ENCODE data around the gene PON2.
"Not testable (repeated sequence)": the region's sequence is repeated elsewhere in the genome, so short reads cannot be mapped to it uniquely, and the experiment has no call there.

The PON2 gene

DNA sequence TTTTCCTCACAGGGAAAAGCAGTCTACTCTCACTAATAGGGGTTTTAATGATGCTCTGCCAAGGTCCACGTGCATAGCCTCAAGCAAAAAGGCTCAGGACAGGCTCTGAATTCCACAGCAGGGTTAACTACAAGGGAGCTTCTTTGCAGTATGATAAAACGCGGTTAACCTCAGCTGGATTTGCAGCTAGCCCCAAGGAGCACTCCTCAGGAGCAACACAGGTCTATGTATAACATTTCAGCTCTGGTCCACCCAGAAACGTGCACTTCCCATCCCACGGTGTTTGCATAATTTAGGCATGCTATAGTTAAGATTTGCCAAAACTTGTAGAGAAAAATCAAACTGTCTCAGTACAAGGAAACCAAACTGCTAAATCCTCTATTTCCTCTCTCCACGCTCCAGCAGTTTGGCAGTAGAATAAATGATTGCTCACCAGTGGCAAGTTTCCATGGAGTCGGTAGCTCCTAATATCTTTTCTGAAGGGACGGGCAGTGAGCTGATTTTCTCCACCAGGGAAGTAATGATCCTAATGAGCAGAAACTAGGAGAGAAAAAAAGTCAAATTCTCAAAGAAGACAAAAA, 37.8 kb upstream of the PON2 start:
- H3K4me1 ChIP-seq (ENCODE audit: control insufficient read depth in 2 of 2, insufficient read depth in 2 of 2, low read length in 2 of 2) = no peaks in the 10 kb centered on the region
- H3K27ac ChIP-seq (ENCODE audit: low read depth in 2 of 2, low read length in 2 of 2) = no peak overlapping the region
- H3K36me3 ChIP-seq (ENCODE audit: control insufficient read depth in 2 of 2, insufficient read depth in 2 of 2, low read length in 2 of 2) = no peaks in the 10 kb centered on the region
- no peaks in the 10 kb centered on the region for H3K9me3 ChIP-seq (ENCODE audit: control insufficient read depth in 2 of 2, low read length in 2 of 2)
- no peak overlapping the region for H3K9ac ChIP-seq (ENCODE audit: low read depth in 1 of 2, low read length in 2 of 2)
- no peaks in the 10 kb centered on the region for H3K27me3 ChIP-seq (ENCODE audit: control insufficient read depth in 2 of 2, insufficient read depth in 2 of 2, low read length in 2 of 2)
- no peak overlapping the region for H3K4me3 ChIP-seq (ENCODE audit: low read length in 2 of 2)

DNA sequence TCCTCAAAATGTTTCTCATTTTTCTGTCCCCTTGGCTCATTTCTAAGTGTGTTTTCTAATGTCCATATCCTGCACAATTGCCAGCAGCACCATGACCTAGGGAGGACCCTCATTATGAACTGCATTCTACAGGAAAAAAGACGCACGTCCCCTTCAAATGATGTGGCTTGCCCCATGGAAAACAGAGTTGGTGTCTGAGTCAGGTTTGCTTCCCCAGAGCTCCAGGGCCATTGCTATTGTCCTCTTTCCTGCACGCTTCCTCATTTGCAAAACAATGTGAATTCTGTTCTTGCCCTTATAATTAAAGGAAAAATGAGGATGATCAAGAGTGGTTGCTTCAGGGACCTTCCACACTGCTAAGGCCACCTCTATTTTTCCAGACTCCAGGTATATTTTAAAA, 36.2 kb upstream of the PON2 start:
- Histone ChIP-seq H3K9me3 (ENCODE audit: control insufficient read depth in 2 of 2, low read length in 2 of 2) (no peaks in the 10 kb centered on the region), H3K27me3 (ENCODE audit: control insufficient read depth in 2 of 2, insufficient read depth in 2 of 2, low read length in 2 of 2) (no peaks in the 10 kb centered on the region), H3K4me3 (ENCODE audit: low read length in 2 of 2) (no peak overlapping the region), H3K4me1 (ENCODE audit: control insufficient read depth in 2 of 2, insufficient read depth in 2 of 2, low read length in 2 of 2) (no peaks in the 10 kb centered on the region), H3K36me3 (ENCODE audit: control insufficient read depth in 2 of 2, insufficient read depth in 2 of 2, low read length in 2 of 2) (no peaks in the 10 kb centered on the region), H3K9ac (ENCODE audit: low read depth in 1 of 2, low read length in 2 of 2) (no peak overlapping the region), H3K27ac (ENCODE audit: low read depth in 2 of 2, low read length in 2 of 2) (no peak overlapping the region)

DNA sequence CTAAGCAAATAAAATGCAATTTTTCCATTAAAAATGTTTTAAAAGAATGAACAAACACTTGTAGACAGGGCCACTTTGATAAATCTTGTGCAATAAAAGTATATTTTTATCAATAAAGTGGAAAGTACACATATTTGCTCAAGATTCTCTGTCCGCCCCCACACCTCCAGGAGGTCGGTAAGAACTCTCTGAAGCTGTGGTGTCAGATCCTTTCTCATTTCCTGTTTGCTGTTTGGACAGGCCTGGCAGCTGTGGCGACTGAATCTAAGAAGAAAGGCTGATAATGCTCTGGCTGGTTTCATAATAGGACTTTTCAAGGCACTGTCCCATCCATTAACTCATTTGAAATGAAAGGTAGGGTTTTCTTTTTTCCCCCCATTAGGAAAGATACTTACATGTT, 35.6 kb upstream of the PON2 start:
- no peaks in the 10 kb centered on the region for H3K9me3 ChIP-seq (ENCODE audit: control insufficient read depth in 2 of 2, low read length in 2 of 2)
- H3K4me3 ChIP-seq (ENCODE audit: low read length in 2 of 2) = no peak overlapping the region
- no peak overlapping the region for H3K9ac ChIP-seq (ENCODE audit: low read depth in 1 of 2, low read length in 2 of 2)
- no peaks in the 10 kb centered on the region for H3K27me3 ChIP-seq (ENCODE audit: control insufficient read depth in 2 of 2, insufficient read depth in 2 of 2, low read length in 2 of 2)
- no peaks in the 10 kb centered on the region for H3K36me3 ChIP-seq (ENCODE audit: control insufficient read depth in 2 of 2, insufficient read depth in 2 of 2, low read length in 2 of 2)
- no peaks in the 10 kb centered on the region for H3K4me1 ChIP-seq (ENCODE audit: control insufficient read depth in 2 of 2, insufficient read depth in 2 of 2, low read length in 2 of 2)
- H3K27ac ChIP-seq (ENCODE audit: low read depth in 2 of 2, low read length in 2 of 2) = no peak overlapping the region

DNA sequence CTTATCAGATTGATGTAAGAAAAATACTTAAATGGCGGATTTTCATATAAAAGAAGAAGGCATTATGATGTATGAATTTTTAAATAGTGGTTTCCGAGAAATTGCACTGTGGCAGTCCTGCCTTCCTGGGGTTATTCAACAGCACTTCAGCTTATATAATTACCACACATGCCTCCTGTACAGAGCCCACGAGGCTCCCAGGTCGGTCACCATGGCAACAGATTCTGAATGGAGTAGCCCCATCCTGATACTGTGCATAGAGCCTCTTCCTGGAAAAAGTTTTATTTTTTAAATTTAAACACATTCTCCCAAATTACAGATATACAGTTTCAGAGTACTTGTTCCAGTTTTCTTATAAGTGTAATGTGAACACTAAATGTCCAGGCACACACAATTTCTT, 35.0 kb upstream of the PON2 start:
- Histone ChIP-seq H3K4me1 (ENCODE audit: control insufficient read depth in 2 of 2, insufficient read depth in 2 of 2, low read length in 2 of 2) (no peaks in the 10 kb centered on the region), H3K9ac (ENCODE audit: low read depth in 1 of 2, low read length in 2 of 2) (no peak overlapping the region), H3K27me3 (ENCODE audit: control insufficient read depth in 2 of 2, insufficient read depth in 2 of 2, low read length in 2 of 2) (no peaks in the 10 kb centered on the region), H3K9me3 (ENCODE audit: control insufficient read depth in 2 of 2, low read length in 2 of 2) (no peaks in the 10 kb centered on the region), H3K4me3 (ENCODE audit: low read length in 2 of 2) (no peak overlapping the region), H3K27ac (ENCODE audit: low read depth in 2 of 2, low read length in 2 of 2) (no peak overlapping the region), H3K36me3 (ENCODE audit: control insufficient read depth in 2 of 2, insufficient read depth in 2 of 2, low read length in 2 of 2) (no peaks in the 10 kb centered on the region)

DNA sequence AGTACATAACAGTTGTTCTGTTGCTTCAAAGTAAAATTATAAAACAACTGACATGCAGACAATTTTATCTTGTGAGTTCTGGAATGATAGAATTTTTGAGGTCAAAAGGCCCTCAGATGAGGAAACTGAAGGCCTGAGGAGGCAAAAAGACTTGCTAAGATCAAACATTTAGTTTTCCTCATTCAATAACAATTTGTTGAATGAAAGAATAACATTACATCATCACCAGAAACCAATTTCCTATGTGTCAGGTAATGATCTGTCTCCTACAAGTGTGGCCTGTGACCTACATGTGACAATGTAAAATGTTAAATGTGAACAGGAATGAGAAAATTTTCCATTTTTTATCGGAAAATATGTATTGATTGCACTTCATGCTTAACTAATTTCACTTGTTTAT, 34.4 kb upstream of the PON2 start:
- Histone ChIP-seq H3K36me3 (ENCODE audit: control insufficient read depth in 2 of 2, insufficient read depth in 2 of 2, low read length in 2 of 2) (no peaks in the 10 kb centered on the region), H3K9ac (ENCODE audit: low read depth in 1 of 2, low read length in 2 of 2) (no peak overlapping the region), H3K27ac (ENCODE audit: low read depth in 2 of 2, low read length in 2 of 2) (no peak overlapping the region), H3K27me3 (ENCODE audit: control insufficient read depth in 2 of 2, insufficient read depth in 2 of 2, low read length in 2 of 2) (no peaks in the 10 kb centered on the region), H3K4me1 (ENCODE audit: control insufficient read depth in 2 of 2, insufficient read depth in 2 of 2, low read length in 2 of 2) (no peaks in the 10 kb centered on the region), H3K9me3 (ENCODE audit: control insufficient read depth in 2 of 2, low read length in 2 of 2) (no peaks in the 10 kb centered on the region), H3K4me3 (ENCODE audit: low read length in 2 of 2) (no peak overlapping the region)

DNA sequence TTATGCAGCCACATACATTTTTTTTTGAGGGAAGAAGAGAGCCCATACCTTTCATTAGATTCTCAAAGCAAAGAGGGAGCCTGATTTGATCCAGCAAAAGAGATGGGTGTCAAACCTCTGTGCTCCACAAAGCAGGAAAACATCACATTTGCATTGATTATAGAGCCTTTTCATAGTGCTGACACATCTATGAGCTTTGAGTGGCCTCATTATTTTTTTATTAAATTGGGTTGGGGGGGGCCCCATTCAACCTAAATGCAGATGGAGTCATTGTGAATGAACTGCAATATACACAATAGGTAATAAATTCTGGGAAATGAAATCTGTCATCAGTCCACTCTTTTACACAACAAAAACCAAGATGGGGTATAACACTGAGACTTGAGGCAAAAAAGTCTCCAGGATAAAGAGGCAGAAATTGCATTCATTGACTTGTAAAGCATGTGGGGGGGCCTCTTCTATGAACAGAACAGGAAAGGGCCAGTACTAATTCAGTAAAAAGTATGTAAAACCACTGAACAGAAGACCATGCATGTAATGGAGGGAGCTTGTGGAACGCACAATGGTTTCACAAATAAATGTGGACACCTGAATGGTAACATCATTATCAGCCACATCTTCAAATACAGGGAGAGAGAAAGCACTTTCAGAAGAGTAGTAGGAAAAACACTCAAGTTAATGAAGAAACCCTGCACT, 33.2 kb upstream of the PON2 start:
- no peak overlapping the region for H3K4me3 ChIP-seq (ENCODE audit: low read length in 2 of 2)
- H3K4me1 ChIP-seq (ENCODE audit: control insufficient read depth in 2 of 2, insufficient read depth in 2 of 2, low read length in 2 of 2) = no peaks in the 10 kb centered on the region
- no peaks in the 10 kb centered on the region for H3K27me3 ChIP-seq (ENCODE audit: control insufficient read depth in 2 of 2, insufficient read depth in 2 of 2, low read length in 2 of 2)
- H3K36me3 ChIP-seq (ENCODE audit: control insufficient read depth in 2 of 2, insufficient read depth in 2 of 2, low read length in 2 of 2) = no peaks in the 10 kb centered on the region
- H3K9me3 ChIP-seq (ENCODE audit: control insufficient read depth in 2 of 2, low read length in 2 of 2) = no peaks in the 10 kb centered on the region
- no peak overlapping the region for H3K9ac ChIP-seq (ENCODE audit: low read depth in 1 of 2, low read length in 2 of 2)
- H3K27ac ChIP-seq (ENCODE audit: low read depth in 2 of 2, low read length in 2 of 2) = no peak overlapping the region

DNA sequence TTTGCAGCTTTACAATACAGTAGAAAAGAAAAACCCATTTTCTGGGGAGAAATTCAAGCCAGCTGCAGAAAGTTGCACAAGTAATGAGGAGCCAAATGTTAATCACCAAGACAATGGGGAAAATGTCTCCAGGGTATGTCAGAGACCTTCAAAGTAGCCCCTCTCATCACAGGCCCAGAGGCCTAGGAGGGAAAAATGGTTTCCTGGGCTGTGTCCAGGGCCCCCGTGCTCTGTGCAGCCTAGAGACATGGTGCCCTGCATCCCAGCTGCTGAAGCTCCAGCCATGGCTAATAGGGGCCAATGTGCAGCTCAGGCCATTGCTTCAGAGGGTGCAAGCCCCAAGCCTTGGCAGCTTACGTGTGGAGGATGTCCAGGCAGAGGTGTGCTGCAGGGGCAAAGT, 25.8 kb upstream of the PON2 start:
- H3K4me1 ChIP-seq (ENCODE audit: control insufficient read depth in 2 of 2, insufficient read depth in 2 of 2, low read length in 2 of 2); H3K36me3 ChIP-seq (ENCODE audit: control insufficient read depth in 2 of 2, insufficient read depth in 2 of 2, low read length in 2 of 2); H3K9me3 ChIP-seq (ENCODE audit: control insufficient read depth in 2 of 2, low read length in 2 of 2); H3K27me3 ChIP-seq (ENCODE audit: control insufficient read depth in 2 of 2, insufficient read depth in 2 of 2, low read length in 2 of 2); H3K27ac ChIP-seq (ENCODE audit: low read depth in 2 of 2, low read length in 2 of 2); H3K4me3 ChIP-seq (ENCODE audit: low read length in 2 of 2); H3K9ac ChIP-seq (ENCODE audit: low read depth in 1 of 2, low read length in 2 of 2): not testable (repeated sequence)

DNA sequence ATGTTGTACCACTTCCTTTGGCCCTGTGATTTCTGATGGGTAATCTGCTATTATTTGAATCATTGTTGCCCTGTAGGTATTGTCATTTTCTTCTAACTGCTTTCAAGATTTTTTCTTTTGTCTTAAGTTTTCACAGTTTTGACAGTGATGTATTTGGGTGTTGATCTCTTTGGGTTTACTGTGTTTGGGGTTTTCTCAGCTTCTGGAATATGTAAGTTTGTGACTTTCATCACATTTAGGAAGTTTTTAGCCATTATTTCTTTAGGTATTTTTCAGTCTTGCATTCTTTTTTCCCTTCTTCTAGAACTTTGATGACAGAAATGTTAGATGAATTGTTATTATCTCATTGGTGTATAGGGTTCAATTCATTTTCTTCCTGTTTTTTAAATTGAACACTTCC, 23.1 kb upstream of the PON2 start:
- no peaks in the 10 kb centered on the region for H3K36me3 ChIP-seq (ENCODE audit: control insufficient read depth in 2 of 2, insufficient read depth in 2 of 2, low read length in 2 of 2)
- no peaks in the 10 kb centered on the region for H3K9me3 ChIP-seq (ENCODE audit: control insufficient read depth in 2 of 2, low read length in 2 of 2)
- H3K27ac ChIP-seq (ENCODE audit: low read depth in 2 of 2, low read length in 2 of 2) = no peak overlapping the region
- H3K27me3 ChIP-seq (ENCODE audit: control insufficient read depth in 2 of 2, insufficient read depth in 2 of 2, low read length in 2 of 2) = no peaks in the 10 kb centered on the region
- H3K9ac ChIP-seq (ENCODE audit: low read depth in 1 of 2, low read length in 2 of 2) = no peak overlapping the region
- no peak overlapping the region for H3K4me3 ChIP-seq (ENCODE audit: low read length in 2 of 2)
- H3K4me1 ChIP-seq (ENCODE audit: control insufficient read depth in 2 of 2, insufficient read depth in 2 of 2, low read length in 2 of 2) = no peaks in the 10 kb centered on the region

DNA sequence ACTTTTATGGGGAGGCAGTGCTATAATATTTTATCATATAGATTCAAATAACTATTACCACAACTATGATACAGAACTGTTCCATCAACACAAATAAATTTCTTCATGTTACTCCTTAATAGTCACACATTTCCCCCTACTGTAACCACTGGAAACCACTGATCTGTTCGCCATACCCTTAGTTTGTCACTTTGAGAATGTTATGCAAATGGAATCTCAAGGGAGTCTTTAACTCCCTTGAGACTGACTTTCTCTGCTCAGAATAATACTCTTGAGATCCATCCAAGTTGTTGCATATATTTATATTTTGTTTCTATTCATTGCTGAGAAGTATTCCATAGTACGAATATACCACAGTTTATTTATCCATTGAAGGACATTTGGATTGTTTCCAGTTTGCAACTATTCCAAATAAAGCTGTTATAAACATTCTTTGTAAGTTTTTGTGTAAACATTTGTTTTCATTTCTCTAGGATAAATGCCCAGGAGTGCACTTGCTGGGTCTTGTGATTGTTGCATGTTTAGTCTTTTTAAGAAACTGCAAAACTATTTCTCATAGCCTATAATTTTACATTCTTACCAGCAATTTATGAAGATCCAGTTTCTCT, 19.7 kb upstream of the PON2 start:
- no peaks in the 10 kb centered on the region for H3K4me1 ChIP-seq (ENCODE audit: control insufficient read depth in 2 of 2, insufficient read depth in 2 of 2, low read length in 2 of 2)
- H3K36me3 ChIP-seq (ENCODE audit: control insufficient read depth in 2 of 2, insufficient read depth in 2 of 2, low read length in 2 of 2) = no peaks in the 10 kb centered on the region
- H3K27ac ChIP-seq (ENCODE audit: low read depth in 2 of 2, low read length in 2 of 2) = no peak overlapping the region
- H3K9ac ChIP-seq (ENCODE audit: low read depth in 1 of 2, low read length in 2 of 2) = no peak overlapping the region
- H3K4me3 ChIP-seq (ENCODE audit: low read length in 2 of 2) = no peak overlapping the region
- H3K9me3 ChIP-seq (ENCODE audit: control insufficient read depth in 2 of 2, low read length in 2 of 2) = no peaks in the 10 kb centered on the region
- no peaks in the 10 kb centered on the region for H3K27me3 ChIP-seq (ENCODE audit: control insufficient read depth in 2 of 2, insufficient read depth in 2 of 2, low read length in 2 of 2)

DNA sequence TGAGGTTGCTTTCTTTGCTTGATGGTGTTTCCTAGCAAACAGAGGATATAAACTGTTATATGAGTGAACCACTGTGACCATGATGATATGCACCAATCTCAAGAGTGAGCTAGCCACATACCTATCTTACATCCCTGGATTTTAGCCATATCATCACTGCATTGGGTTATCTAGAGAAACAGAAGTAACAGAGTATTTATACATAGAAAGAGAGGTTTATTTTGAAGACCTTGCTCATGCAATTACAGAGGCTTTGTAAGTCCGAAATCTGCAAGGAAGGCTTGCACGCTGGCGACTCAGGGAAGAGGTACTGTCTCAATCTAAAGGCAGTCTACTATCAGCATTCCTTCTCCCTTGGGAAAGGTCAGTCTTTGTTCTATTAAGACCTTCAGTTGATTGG, 11.8 kb upstream of the PON2 start:
- no peaks in the 10 kb centered on the region for H3K36me3 ChIP-seq (ENCODE audit: control insufficient read depth in 2 of 2, insufficient read depth in 2 of 2, low read length in 2 of 2)
- H3K4me1 ChIP-seq (ENCODE audit: control insufficient read depth in 2 of 2, insufficient read depth in 2 of 2, low read length in 2 of 2) = no peaks in the 10 kb centered on the region
- no peaks in the 10 kb centered on the region for H3K27me3 ChIP-seq (ENCODE audit: control insufficient read depth in 2 of 2, insufficient read depth in 2 of 2, low read length in 2 of 2)
- H3K9me3 ChIP-seq (ENCODE audit: control insufficient read depth in 2 of 2, low read length in 2 of 2) = no peaks in the 10 kb centered on the region
- no peak overlapping the region for H3K27ac ChIP-seq (ENCODE audit: low read depth in 2 of 2, low read length in 2 of 2)
- no peak overlapping the region for H3K9ac ChIP-seq (ENCODE audit: low read depth in 1 of 2, low read length in 2 of 2)
- no peak overlapping the region for H3K4me3 ChIP-seq (ENCODE audit: low read length in 2 of 2)
